Activated CD8-positive, alpha-beta memory T cell treated with anti-CD3 and anti-CD28 coated beads, Interleukin-2, amount 50 U/mL, for 1 hour (primary cell): ENCODE data around the gene MTX1.
"Not testable (repeated sequence)": the region's sequence is repeated elsewhere in the genome, so short reads cannot be mapped to it uniquely, and the experiment has no call there.

ENCODE experiments used
- DNase-seq: peaks from one replicate; pipeline ENCODE4 v3.0.0-alpha.2; 2020; ENCODE audit errors: extremely low read depth

Gene MTX1, protein sequence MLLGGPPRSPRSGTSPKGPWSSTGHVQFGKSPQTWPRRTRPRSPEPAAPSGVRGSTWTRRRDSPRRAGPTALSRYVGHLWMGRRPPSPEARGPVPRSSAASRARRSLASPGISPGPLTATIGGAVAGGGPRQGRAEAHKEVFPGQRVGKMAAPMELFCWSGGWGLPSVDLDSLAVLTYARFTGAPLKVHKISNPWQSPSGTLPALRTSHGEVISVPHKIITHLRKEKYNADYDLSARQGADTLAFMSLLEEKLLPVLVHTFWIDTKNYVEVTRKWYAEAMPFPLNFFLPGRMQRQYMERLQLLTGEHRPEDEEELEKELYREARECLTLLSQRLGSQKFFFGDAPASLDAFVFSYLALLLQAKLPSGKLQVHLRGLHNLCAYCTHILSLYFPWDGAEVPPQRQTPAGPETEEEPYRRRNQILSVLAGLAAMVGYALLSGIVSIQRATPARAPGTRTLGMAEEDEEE

DNA sequence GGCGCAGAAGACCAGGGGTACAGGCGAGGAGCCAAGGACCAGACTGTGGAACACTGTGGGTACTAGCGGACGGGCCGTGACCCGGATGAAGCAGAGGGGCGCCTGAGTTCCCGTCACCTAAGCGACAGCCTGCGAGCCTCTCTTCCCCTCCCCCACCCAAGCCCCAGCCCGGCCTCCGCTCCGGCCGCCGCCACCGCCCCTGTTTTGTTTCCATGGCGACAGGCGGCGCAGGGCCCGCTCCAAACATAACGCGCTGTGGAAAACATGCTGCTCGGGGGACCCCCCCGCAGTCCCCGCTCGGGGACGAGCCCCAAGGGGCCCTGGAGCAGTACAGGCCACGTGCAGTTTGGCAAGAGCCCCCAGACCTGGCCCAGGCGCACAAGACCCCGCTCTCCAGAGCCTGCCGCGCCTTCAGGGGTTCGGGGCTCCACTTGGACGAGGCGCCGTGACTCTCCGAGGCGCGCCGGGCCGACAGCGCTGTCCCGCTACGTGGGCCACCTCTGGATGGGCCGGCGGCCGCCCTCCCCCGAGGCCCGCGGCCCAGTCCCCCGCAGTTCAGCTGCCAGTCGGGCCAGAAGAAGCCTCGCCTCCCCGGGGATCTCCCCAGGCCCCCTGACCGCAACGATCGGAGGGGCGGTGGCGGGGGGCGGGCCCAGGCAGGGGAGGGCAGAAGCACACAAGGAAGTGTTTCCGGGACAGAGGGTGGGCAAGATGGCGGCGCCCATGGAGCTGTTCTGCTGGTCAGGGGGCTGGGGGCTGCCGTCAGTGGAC, at the start of gene MTX1:
Gene MTX1, plus strand, starts transcription at position 155 of the 771 bp plus-strand sequence. Its CDS starts 110 bp downstream, at position 265.
- peak; percentile 79 for DNase-seq

DNA sequence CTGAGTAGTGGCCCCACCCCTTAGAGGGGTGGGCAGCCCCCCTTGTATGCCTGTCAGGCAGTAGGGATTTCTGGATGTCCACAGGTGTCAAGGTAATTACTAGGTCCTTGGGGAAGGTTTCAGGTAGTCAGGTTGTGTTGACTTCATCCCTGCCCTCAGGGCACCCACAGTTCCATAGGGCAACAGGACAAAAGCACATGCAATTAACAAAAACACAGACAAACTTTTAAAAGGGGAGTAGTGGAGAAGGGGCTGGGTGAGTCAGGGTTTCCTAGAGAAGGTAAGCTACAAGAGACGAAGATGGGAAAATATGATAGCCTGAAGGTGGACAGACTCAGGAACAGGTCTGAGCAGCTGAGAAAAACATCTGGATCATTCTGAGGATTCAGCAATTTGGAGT, 49.5 kb upstream of the MTX1 start:
- no peak for DNase-seq

DNA sequence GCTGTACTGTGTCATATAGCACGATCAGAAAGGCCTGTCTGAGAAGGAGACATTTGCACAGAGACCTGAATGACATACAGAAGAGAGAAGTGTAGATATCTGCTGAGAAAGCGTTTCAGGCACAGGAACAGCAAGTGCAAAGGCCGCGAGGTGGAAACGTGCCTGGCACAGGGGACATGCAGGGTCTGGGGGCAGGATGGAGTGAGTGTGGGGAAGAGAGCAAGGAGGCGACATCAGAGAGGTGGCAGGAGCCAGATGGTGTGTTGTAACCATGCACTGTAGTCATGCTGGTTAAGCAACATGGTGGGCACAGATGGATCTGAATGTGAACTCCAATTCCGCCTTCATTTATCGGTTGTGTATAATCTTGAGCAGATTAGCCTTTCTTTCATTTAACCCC, 48.4 kb upstream of the MTX1 start:
- no peak for DNase-seq

DNA sequence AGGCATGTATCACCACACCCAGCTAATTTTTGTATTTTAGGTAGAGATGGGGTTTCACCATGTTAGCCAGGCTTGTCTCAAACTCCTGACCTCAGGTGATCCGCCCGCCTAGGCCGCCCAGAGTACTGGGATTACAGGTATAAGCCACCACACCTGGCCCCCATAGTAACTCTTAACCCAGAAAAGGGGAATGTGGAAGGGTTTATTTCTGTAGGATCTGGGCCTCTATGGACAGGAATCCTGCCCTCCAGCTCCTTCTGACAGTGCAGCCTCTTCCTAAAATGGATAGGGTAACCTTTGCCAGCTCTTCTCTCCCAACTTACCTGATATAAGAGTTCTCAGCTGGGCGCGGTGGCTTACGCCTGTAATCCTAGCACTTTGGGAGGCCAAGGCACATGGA, 45.9 kb upstream of the MTX1 start:
- DNase-seq = not testable (repeated sequence)

DNA sequence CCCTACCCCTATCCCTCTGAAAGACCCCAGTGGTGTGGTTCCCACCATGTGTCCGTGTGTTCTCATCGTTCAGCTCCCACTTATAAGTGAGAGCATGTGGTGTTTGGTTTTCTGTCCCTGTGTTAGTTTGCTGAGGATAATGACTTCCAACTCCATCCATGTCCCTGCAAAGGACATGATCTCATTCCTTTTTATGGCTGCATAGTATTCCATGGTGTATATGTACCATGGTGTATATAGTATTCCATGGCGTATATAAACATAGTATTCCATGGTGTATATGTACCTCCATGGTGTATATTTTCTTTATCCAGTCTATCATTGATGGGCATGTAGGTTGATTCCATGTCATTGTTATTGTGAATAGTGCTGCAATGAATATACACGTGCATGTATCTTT, 44.7 kb upstream of the MTX1 start:
- not testable (repeated sequence) for DNase-seq

DNA sequence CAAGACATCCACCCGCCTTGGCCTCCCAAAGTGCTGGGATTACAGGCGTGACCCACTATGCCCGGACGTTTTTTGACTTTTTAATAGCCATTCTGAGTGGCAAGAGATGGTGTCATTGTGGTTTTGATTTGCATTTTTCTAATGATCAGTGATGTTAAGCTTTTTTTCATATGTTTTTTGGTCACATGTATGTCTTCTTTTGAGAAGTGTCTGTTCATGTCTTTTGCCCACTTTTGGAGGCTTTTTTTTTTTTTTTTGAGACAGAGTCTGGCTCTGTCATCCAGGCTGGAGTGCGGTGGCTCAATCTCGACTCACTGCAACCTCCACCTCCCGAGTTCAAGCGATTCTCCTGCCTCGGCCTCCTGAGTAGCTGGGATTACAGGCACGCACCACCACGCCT, 43.9 kb upstream of the MTX1 start:
- not testable (repeated sequence) for DNase-seq

DNA sequence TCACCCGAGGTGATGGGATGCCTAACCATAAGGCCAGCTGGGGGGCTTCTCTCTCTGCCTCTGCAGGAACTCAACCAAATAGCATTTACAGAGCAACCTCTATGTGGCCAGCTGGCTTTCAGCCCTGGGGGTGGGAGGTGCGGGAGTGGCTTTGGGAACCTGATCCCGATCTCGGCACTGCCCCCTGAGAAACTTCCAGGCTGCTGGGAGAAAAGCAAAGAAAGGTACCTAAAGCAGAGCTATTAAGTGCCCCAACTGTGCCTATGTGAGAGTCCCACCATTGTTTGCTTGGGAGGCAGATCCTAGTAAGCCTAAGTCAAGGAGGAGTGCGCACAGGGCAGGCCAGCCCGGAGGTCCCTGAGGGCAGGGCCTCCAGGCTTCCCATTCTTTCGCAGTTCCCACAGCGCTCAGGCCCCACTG, 42.4 kb upstream of the MTX1 start:
- no peak for DNase-seq

DNA sequence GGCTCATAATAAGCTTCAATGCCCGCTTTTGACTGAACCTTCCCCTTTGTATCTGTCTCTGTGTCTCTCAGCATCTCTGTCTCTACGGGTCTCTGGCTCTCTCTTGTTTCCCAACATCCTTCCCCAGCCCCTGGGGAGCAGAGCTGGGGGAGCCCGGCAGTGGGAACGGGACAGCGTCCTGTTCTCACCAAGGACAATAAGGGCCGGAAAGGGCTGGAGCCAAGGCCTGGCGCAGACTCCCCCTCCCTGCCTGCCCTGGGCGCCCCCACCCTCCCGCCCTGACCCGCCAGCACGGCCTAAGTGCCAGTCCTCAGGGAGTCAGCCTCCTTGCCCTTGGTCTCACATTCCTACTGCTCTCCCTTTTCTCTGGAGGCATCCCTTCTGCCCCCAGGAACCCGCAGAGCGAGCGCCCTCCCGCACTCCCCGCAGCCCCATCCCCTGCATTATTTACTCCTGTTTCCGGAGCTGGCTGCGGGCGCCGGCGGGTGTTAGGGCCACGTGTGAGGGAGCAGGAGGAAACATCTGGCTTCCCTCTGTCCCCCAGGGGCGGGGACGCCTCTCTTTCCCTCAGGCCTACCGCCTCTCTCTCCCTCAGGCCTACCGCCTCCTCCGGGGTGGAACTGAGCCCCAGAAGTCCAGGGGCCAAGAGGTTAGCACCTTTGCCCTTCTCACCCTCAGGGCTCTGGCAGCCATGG, 41.9 kb upstream of the MTX1 start:
- DNase-seq = no peak

DNA sequence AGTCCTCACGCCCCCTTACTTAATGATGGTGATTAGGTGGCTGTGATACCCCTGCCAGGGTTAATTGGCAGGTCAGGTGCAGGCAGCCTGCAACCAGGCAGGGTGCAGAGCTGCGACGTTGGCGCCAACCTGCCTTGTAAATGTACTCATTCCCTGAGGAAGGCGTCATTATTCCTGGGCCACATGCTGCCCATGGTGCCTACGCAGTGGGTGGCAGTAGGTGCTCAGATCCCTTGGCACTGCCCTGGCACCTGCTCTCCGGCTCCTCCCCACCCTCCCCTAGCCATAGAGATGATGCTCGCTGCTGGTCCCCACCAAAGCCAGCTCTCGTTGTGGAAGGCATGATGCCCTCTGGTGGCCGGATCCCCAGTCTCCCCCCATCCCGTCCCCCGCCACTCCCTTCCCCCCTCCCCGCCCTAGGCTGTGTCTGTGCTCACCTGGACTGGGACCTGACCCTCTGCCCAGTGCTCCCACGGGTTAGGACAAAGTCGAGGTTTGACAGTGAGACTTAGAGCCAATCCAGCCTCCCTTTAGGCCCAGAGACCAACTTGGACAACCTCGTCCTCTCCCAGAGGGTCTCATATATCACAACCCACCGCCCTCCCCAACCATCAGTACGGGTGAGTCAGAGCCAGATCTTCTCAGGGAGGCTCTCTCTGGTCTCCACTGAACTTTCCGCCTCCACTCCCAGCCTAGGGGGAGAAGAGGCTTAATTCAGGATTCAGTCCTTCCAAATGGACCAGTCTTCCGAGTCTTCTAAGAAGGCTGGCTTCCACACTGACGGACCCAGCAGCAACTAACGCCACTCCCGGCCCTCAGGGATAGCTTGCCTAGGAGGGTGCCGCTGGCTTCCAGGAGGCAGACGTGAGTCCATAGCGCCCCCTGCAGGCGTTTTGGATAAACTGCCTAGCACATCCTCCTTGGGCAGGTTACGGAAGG, 41.1 kb upstream of the MTX1 start:
- DNase-seq = peak; percentile 58

DNA sequence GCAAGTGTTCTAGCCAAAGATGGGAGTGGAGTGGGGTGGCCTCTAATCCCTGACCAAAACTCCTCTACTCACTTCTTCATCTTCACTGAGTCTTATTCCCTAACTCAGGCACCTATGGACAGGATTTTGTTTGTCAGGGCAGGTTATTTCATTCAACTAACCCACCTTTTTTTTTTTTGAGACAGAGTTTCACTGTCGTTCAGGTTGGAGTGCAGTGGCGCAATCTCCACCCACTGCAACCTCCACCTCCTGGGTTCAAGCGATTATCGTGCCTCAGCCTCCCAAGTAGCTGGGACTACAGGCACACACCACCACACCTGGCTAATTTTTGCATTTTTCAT, 40.4 kb upstream of the MTX1 start:
- not testable (repeated sequence) for DNase-seq

DNA sequence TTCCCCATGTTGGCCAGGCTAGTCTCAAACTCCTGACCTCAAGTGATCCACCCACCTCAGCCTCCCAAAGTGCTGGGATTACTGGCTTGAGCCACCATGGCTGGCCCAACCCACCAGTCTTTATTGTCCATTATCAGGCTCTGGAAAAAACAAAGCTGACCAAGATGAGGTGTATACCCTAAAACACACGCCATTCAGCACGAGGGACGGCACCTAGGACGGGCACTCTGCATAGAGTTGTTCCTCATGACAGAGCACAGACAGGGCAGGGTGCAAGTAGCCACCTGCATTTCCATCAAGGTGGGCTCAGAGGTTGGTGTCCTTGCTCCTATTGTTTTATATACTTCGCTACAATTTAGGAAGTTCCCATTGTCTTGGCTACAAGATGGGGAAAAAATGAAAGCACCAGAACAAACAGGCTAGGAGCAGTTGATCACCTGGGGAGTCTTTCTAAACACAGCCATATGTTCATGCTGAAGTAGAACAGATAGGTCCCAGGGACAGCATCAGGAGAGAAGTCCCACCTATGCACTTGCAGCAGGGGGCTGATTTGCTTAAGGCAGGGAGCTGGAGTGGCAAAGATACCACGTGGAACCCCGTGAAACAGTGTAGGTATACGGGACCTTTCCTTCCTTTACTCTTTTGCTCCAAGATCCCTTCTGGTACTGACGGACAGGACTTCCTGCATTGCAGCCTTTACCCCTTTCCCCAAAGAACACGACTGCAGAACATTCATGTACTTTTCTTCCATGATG, 39.9 kb upstream of the MTX1 start:
- DNase-seq = no peak

DNA sequence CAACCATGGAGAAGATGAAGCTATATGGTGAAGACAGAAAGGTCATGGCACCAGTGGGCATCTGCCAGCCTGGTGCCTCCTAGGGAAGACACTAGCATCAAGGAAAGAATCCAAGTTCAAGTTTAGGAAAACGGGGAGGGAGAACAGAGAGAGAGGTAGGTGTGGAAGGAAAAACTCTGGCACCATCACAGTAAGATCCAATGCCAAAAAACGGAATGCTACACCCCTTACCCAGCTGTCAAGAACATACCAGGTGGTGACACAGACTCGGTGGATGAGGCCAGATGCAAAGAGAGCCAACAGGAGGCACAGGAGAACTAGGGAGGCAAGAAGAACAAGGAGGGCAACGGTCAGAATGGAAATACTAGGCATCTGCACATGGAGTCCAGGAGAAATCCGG, 39.0 kb upstream of the MTX1 start:
- no peak for DNase-seq

DNA sequence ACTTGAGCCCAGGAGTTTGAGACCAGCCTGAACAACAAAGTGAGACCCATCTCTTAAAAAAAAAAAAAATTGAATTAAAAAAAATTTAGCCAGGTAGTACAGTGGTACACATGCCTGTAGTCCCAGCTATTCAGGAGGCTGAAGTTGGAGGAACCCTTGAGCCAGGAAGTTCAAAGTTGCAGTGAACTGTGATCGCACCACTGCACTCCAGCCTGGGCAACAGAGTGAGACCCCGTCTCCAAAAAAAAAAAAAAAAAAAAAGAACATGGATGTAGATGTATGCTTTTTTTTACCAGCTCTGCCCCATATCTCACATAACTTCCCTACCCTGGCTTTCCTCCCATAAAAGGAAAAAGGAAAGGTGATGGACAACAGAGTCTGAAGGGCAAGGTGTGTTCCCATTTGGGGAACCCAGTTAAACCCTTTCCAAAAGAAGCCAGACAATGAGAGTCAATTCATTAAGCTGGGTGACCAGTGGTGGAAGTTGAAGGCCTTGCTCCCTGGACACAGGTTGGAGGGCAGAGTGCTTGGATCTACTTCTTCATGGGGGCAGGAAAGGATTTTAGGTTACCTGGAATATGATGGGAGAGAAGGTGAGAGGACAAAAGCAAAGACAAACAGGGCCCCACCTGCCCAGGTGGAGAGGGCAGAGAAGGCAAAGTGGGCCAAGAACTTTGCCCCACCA, 38.3 kb upstream of the MTX1 start:
- no peak for DNase-seq

DNA sequence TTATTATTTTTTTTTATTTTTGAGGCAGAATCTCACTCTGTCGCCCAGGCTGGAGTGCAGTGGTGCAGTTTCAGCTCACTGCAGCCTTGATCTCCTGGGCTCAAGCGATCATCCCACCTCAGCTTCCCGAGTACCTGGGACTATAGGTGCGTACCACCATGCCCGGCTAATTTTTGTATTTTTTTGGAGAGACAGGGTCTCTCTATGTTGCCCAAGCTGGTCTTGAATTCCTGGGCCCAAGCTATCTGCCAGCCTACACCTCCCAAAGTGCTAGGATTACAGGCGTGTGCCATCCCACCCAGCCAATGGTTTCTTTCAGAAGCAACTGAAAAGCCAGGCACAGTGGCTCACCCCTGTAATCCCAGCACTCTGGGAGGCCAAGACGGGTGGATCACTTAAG, 37.7 kb upstream of the MTX1 start:
- DNase-seq = no peak

DNA sequence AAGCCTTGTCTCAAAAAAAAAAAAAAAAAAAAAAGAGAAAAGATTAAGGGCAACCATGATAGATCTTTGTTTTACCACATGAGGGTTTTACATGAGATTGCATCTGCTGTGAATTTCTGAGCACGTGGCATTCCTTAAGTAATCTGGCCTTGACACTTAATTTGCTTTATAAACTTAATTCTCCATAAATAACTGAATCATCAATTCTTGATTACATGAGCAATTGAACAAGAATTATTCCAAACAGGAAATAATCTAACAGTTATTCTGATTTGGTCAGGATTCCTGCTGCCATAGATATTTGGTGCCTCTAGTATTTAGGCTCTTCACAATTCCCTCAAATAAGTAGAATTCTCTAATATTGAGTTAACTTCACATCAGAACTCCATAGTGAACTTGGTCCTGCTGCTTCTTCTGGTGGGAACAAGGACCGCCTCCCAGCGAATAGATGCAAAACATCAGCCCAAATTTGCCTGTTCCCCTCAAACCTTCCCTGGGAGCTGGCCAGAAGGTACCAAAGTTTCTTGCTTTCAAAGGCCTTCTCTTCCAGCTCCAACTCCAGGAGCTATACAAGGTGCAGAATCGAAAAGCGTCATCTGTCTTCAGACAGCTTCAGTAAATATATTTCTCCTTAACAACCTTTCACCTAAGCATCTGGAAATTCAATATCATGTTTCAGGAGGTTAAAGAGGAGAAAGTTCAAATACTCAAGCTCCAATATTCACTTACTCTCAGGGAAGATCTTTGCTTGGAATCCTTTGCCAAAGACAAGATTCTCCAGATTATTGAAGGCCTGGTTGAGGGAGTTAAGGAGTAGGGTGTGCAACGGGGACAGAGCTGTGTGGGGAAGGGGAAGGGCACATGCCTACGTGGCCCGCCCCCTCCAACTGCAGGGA, 36.4 kb upstream of the MTX1 start:
- DNase-seq = no peak

DNA sequence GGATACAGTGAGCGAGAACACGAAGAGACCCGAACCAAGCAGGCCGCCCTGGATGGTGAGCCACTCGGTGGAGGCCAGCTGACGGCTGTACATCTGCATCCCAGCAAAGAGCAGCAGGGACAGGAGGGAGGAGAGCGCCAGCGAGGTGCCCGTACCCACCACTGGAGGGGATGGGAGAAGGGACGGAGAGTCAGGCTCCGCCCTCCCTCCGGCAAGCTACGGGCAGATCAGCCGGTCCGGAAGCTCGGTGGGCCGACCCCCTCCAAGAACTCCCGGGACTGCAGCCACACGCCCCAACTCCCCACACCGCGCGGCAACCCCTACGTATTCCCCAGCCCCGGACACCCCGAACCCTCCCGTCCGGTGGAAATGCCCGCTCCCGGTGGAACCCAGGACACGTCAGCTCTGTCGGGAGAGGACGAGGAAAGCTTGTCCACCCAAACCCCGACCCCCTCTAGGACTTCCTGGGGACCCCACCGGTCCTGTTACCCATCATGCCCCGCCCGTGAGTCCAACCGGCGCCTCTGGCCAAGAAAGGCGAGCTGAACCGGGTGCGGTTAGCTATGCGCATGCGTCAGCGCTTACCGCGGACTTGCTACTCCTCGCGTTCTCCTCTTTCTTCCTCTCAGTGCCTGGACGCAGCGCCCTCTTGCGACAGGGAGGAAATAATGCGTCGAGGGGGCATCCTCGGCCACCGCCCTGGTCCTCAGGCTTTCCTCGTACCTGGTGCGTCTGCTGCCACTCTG, 35.6 kb upstream of the MTX1 start, which contains the start of gene KRTCAP2:
Gene KRTCAP2, minus strand, starts transcription at position 573 of the 746 bp plus-strand sequence. Its CDS starts 80 bp downstream, at position 493.
- DNase-seq = peak; percentile 86

DNA sequence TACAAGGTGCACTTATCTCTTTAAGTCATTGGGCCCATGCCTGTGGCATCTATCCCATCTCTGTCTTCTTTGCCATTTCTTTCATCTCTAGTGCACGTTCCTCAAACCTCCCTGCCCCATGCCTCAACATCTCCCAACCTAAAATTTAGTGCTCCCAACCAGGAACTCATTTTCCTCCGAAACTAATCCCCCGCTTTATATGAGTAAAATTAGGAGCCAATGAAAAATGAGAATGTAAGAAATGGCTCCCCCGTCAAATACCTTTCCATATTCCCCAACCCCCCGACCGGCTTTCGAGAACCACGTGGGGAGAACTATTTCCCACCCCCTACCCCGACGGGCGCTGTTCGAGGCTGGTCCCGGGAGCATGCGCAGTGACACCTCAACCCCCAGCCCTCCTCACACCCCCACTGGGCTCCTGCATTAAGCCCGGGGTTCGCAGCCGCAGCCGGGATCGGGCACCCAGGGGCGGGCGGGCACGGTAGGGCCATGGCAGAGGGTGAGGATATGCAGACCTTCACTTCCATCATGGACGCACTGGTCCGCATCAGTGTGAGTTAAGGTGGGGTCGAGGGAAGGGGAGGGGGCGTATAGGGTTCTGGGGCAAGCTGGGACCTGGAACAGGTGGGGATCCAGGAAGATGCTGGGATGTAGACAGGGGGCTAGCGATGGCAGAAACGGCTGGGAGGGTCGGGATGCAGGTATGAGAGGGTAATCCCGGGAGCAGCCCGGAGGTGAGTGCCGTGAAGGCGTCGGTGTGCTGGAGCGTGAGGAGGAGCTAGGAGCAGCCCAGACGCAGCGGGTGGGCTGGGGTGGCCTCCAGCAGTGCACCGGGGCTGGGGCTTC, 34.8 kb upstream of the MTX1 start, which contains the start of gene TRIM46:
Gene TRIM46, plus strand, starts transcription at position 372 of the 846 bp plus-strand sequence. Its CDS starts 118 bp downstream, at position 490.
- no peak for DNase-seq
